Measurements from ENCODE around the gene SCUBE3.
A peak's percentile ranks its signal among the peaks of the same experiment; 100 is the strongest.

SCUBE3 gene

GRCh38 chr6:35181933-35182612 is 31.7 kb upstream of the SCUBE3 start:
- peak; percentile 6 for DNase-seq

GRCh38 chr6:35183281-35183680 is 30.5 kb upstream of the SCUBE3 start:
- no peak for DNase-seq

- DNase-seq, result no peak
Observed at GRCh38 chr6:35183935-35184334, 29.8 kb upstream of the SCUBE3 start.

GRCh38 chr6:35184580-35185301 is 29.0 kb upstream of the SCUBE3 start:
- DNase-seq, result no peak

- DNase-seq, result no peak
Observed at GRCh38 chr6:35185302-35185681, 28.5 kb upstream of the SCUBE3 start.

- no peak for DNase-seq
Observed at GRCh38 chr6:35185971-35186370, 27.8 kb upstream of the SCUBE3 start.

GRCh38 chr6:35186571-35186970 is 27.2 kb upstream of the SCUBE3 start:
- no peak for DNase-seq

GRCh38 chr6:35188886-35189285 is 24.9 kb upstream of the SCUBE3 start:
- no peak for DNase-seq

GRCh38 chr6:35190306-35190705 is 23.4 kb upstream of the SCUBE3 start:
- no peak for DNase-seq

GRCh38 chr6:35191889-35192288 is 21.9 kb upstream of the SCUBE3 start:
- no peak for DNase-seq

GRCh38 chr6:35192301-35192860 is 21.4 kb upstream of the SCUBE3 start:
- DNase-seq, result no peak

- DNase-seq, result no peak
Observed at GRCh38 chr6:35194390-35194789, 19.4 kb upstream of the SCUBE3 start.

- DNase-seq, result no peak
Observed at GRCh38 chr6:35195120-35195780, 18.5 kb upstream of the SCUBE3 start.

GRCh38 chr6:35197196-35197595 is 16.6 kb upstream of the SCUBE3 start:
- no peak for DNase-seq

- DNase-seq, result no peak
Observed at GRCh38 chr6:35199866-35200265, 13.9 kb upstream of the SCUBE3 start.

- no peak for DNase-seq
Observed at GRCh38 chr6:35202066-35202546, 11.7 kb upstream of the SCUBE3 start.

- no peak for DNase-seq
Observed at GRCh38 chr6:35203152-35203670, 10.5 kb upstream of the SCUBE3 start.

- DNase-seq, result no peak
Observed at GRCh38 chr6:35203680-35204079, 10.1 kb upstream of the SCUBE3 start.

- DNase-seq, result no peak
Observed at GRCh38 chr6:35206346-35206745, 7.4 kb upstream of the SCUBE3 start.

GRCh38 chr6:35208419-35208818 is 5.3 kb upstream of the SCUBE3 start:
- DNase-seq, result no peak

- no peak for DNase-seq
Observed at GRCh38 chr6:35209081-35209480, 4.7 kb upstream of the SCUBE3 start.

GRCh38 chr6:35209622-35210247 is 4.0 kb upstream of the SCUBE3 start:
- no peak for DNase-seq

- DNase-seq, result no peak
Observed at GRCh38 chr6:35213298-35213791, 411 bp upstream of the SCUBE3 start.
